Measurements from ENCODE around the gene CHEK1. TPM values are rescaled to one million over a fixed set of nuclear protein-coding genes. Genes with fewer than 3 reads are reported as not detected.
A peak's percentile ranks its signal among the peaks of the same experiment; 100 is the strongest.

The CHEK1 gene
- total RNA-seq, 1 experiment from 2014 or later: 17.9 TPM

GRCh38 chr11:125623064-125623463 lies 1.9 kb upstream of the CHEK1 start:
- no peak for DNase-seq (ENCODE audit: low read depth)
- in situ Hi-C loops (cut with HindIII; ENCODE audit: low pct_unique_long_range_greater_than_20kb, low sequenced_read_pairs): no loop called here

GRCh38 chr11:125625225-125625629 lies 264 bp downstream of the CHEK1 start:
- DNase-seq (ENCODE audit: low read depth): no peak
- in situ Hi-C loops (cut with HindIII; ENCODE audit: low pct_unique_long_range_greater_than_20kb, low sequenced_read_pairs): no loop called here

- peak; percentile 81 for DNase-seq (ENCODE audit: low read depth)
- in situ Hi-C loops (cut with HindIII; ENCODE audit: low pct_unique_long_range_greater_than_20kb, low sequenced_read_pairs): no loop called here
Observed at GRCh38 chr11:125625630-125626287, 796 bp downstream of the CHEK1 start.

GRCh38 chr11:125626288-125626950 lies 1.5 kb downstream of the CHEK1 start:
- in situ Hi-C loops (cut with HindIII; ENCODE audit: low pct_unique_long_range_greater_than_20kb, low sequenced_read_pairs): no loop called here
- peak; percentile 73 for DNase-seq (ENCODE audit: low read depth)

- in situ Hi-C loops (cut with HindIII; ENCODE audit: low pct_unique_long_range_greater_than_20kb, low sequenced_read_pairs): no loop called here
- DNase-seq (ENCODE audit: low read depth): no peak
Observed at GRCh38 chr11:125627236-125627910, 2.4 kb downstream of the CHEK1 start.

GRCh38 chr11:125637840-125638239 lies 12.9 kb downstream of the CHEK1 start:
- in situ Hi-C loops (cut with HindIII; ENCODE audit: low pct_unique_long_range_greater_than_20kb, low sequenced_read_pairs): no loop called here
- DNase-seq (ENCODE audit: low read depth): no peak

GRCh38 chr11:125638315-125638714 lies 13.4 kb downstream of the CHEK1 start:
- no peak for DNase-seq (ENCODE audit: low read depth)
- in situ Hi-C loops (cut with HindIII; ENCODE audit: low pct_unique_long_range_greater_than_20kb, low sequenced_read_pairs): no loop called here

- no peak for DNase-seq (ENCODE audit: low read depth)
- in situ Hi-C loops (cut with HindIII; ENCODE audit: low pct_unique_long_range_greater_than_20kb, low sequenced_read_pairs): no loop called here
Observed at GRCh38 chr11:125645871-125646270, 20.9 kb downstream of the CHEK1 start.

GRCh38 chr11:125649465-125650166 lies 24.7 kb downstream of the CHEK1 start:
- no peak for DNase-seq (ENCODE audit: low read depth)
- in situ Hi-C loops (cut with HindIII; ENCODE audit: low pct_unique_long_range_greater_than_20kb, low sequenced_read_pairs): no loop called here

GRCh38 chr11:125662689-125663088 lies 37.7 kb downstream of the CHEK1 start:
- no peak for DNase-seq (ENCODE audit: low read depth)
- in situ Hi-C loops (cut with HindIII; ENCODE audit: low pct_unique_long_range_greater_than_20kb, low sequenced_read_pairs): no loop called here

- no peak for DNase-seq (ENCODE audit: low read depth)
- in situ Hi-C loops (cut with HindIII; ENCODE audit: low pct_unique_long_range_greater_than_20kb, low sequenced_read_pairs): no loop called here
Observed at GRCh38 chr11:125663910-125664309, 38.9 kb downstream of the CHEK1 start.

GRCh38 chr11:125667151-125667550 lies 42.2 kb downstream of the CHEK1 start:
- in situ Hi-C loops (cut with HindIII; ENCODE audit: low pct_unique_long_range_greater_than_20kb, low sequenced_read_pairs): no loop called here
- DNase-seq (ENCODE audit: low read depth): no peak

- in situ Hi-C loops (cut with HindIII; ENCODE audit: low pct_unique_long_range_greater_than_20kb, low sequenced_read_pairs): no loop called here
- no peak for DNase-seq (ENCODE audit: low read depth)
Observed at GRCh38 chr11:125670172-125670571, 45.2 kb downstream of the CHEK1 start.

- in situ Hi-C loops (cut with HindIII; ENCODE audit: low pct_unique_long_range_greater_than_20kb, low sequenced_read_pairs): no loop called here
- DNase-seq (ENCODE audit: low read depth): no peak
Observed at GRCh38 chr11:125671561-125671960, 46.6 kb downstream of the CHEK1 start.

GRCh38 chr11:125674210-125674609 lies 49.2 kb downstream of the CHEK1 start:
- no peak for DNase-seq (ENCODE audit: low read depth)
- in situ Hi-C loops (cut with HindIII; ENCODE audit: low pct_unique_long_range_greater_than_20kb, low sequenced_read_pairs): no loop called here

- DNase-seq (ENCODE audit: low read depth): no peak
- in situ Hi-C loops (cut with HindIII; ENCODE audit: low pct_unique_long_range_greater_than_20kb, low sequenced_read_pairs): no loop called here
Observed at GRCh38 chr11:125675196-125675595, 50.2 kb downstream of the CHEK1 start.

- in situ Hi-C loops (cut with HindIII; ENCODE audit: low pct_unique_long_range_greater_than_20kb, low sequenced_read_pairs): no loop called here
- DNase-seq (ENCODE audit: low read depth): no peak
Observed at GRCh38 chr11:125679397-125679796, 54.4 kb downstream of the CHEK1 start.

- in situ Hi-C loops (cut with HindIII; ENCODE audit: low pct_unique_long_range_greater_than_20kb, low sequenced_read_pairs): no loop called here
- DNase-seq (ENCODE audit: low read depth): no peak
Observed at GRCh38 chr11:125679837-125680236, 54.9 kb downstream of the CHEK1 start.

- DNase-seq (ENCODE audit: low read depth): no peak
- in situ Hi-C loops (cut with HindIII; ENCODE audit: low pct_unique_long_range_greater_than_20kb, low sequenced_read_pairs): no loop called here
Observed at GRCh38 chr11:125680747-125681146, 55.8 kb downstream of the CHEK1 start, which contains the start of gene ACRV1. Gene ACRV1, minus strand, starts transcription at chr11:125680847. Its CDS starts 67 bp downstream, at chr11:125680780.
